Neural progenitor cell (in vitro differentiated cells): ENCODE measurements around the gene RNF144A.

Source experiments
- CTCF ChIP-seq: fragments of 200-600 bp; sonication (generic); IDR thresholded peaks from 2 replicates; pipeline ENCODE4 v1.5.1; 2017; ENCODE audit warnings: antibody characterized with exemption, mild to moderate bottlenecking
- EZH2phosphoT487 ChIP-seq: fragments of 200-600 bp; sonication (generic); IDR thresholded peaks from 2 replicates; pipeline ENCODE4 v1.6.1; 2017; ENCODE audit warnings: antibody characterized with exemption

- TF ChIP-seq CTCF (no peak), EZH2phosphoT487 (no peak)
Observed at GRCh38 chr2:6948677-6949351, 31.6 kb downstream of the RNF144A start.
